Activated naive CD4-positive, alpha-beta T cell treated with anti-CD3 and anti-CD28 coated beads for 36 hours (primary cell): ENCODE measurements around the gene PPP1R12A. TPM values are rescaled to one million over a fixed set of nuclear protein-coding genes. Genes with fewer than 3 reads are reported as not detected.
"Not testable (repeated sequence)": the region's sequence is repeated elsewhere in the genome, so short reads cannot be mapped to it uniquely, and the experiment has no call there.

Experiments used
- CTCF ChIA-PET: fragments of 350-600 bp; sonication (Branson Sonifier 250); formaldehyde crosslinking; loops from one replicate; lab custom pipeline; 2021; ENCODE audit warnings: antibody characterized with exemption; lab: Charles Lee
- DNase-seq: peaks from one replicate; pipeline ENCODE4 v3.0.0-alpha.2; 2020
- H3K27ac Mint-ChIP-seq: one replicate; pipeline ENCODE4 v1.8.0; 2021; ENCODE audit warnings: mild to moderate bottlenecking, mixed read lengths
- H3K27me3 Mint-ChIP-seq: one replicate; pipeline ENCODE4 v1.8.0; 2021; ENCODE audit warnings: low read depth, mixed read lengths
- H3K36me3 Mint-ChIP-seq: one replicate; pipeline ENCODE4 v1.8.0; 2021; ENCODE audit warnings: low read depth, mixed read lengths
- H3K4me1 Mint-ChIP-seq: one replicate; pipeline ENCODE4 v1.8.0; 2021; ENCODE audit warnings: low read depth, mixed read lengths
- H3K4me3 Mint-ChIP-seq: one replicate; pipeline ENCODE4 v1.8.0; 2021; ENCODE audit warnings: mild to moderate bottlenecking, moderate library complexity, mixed read lengths
- H3K9me3 Mint-ChIP-seq: one replicate; pipeline ENCODE4 v1.8.0; 2021; ENCODE audit warnings: mixed read lengths
- intact Hi-C: fragments of 100-400 bp; cut with micrococcal nuclease; formaldehyde crosslinking; loops from one replicate; pipeline ENCODE4 v1.15.1; 2023
- total RNA-seq, 2 experiments: library from RNA; stranded (reverse); gene quantifications; one replicate each; pipeline ENCODE4 v1.2.3, GENCODE V29; 2021

Gene PPP1R12A
- total RNA-seq, 2 experiments from 2014 or later: 56.3 to 63.3 TPM

DNA sequence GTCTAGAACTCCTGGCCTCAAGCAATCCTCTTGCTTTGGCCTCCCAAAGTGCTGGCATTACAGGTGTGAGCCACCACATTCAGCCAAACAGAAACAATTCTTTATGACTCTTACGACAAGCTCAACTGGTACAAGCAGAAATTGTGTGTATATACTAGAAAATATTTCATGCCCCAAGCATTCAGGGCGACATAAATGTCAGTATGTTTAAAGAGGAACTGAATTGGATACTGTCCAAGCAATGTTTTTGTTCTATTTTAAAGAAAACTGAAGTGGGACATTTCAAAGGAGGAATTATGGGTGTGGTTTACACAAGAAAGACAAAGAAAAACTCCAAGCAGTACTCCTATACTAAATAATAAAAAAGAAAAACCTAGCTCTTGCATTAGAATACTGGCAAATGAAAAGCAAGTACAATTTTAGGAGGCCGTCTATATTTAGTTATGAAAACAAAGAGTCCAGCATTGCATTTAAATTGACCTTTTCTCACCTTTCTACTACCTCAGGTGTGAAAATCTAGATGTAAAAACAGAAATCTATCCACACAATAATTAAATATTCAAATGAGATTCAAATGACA is 48.9 kb downstream of the PPP1R12A start:
- CTCF ChIA-PET: interaction anchor here (0.6 to 1.3 kb wide), 6 partner anchors 9 to 301 kb away, joined by 3 read pairs; no protein-coding TSS in a partner anchor
- H3K4me3 Mint-ChIP-seq: no peak overlapping the region
- intact Hi-C loops: loop anchor here (10.0 kb wide), 1 partner anchor 331 kb away; no protein-coding TSS in a partner anchor
- no peaks in the 10 kb centered on the region for H3K9me3 Mint-ChIP-seq
- no peak overlapping the region for H3K27ac Mint-ChIP-seq
- H3K4me1 Mint-ChIP-seq: peaks cover 74% of the 10 kb centered on the region
- H3K36me3 Mint-ChIP-seq: no peaks in the 10 kb centered on the region
- no peaks in the 10 kb centered on the region for H3K27me3 Mint-ChIP-seq
- no peak for DNase-seq

DNA sequence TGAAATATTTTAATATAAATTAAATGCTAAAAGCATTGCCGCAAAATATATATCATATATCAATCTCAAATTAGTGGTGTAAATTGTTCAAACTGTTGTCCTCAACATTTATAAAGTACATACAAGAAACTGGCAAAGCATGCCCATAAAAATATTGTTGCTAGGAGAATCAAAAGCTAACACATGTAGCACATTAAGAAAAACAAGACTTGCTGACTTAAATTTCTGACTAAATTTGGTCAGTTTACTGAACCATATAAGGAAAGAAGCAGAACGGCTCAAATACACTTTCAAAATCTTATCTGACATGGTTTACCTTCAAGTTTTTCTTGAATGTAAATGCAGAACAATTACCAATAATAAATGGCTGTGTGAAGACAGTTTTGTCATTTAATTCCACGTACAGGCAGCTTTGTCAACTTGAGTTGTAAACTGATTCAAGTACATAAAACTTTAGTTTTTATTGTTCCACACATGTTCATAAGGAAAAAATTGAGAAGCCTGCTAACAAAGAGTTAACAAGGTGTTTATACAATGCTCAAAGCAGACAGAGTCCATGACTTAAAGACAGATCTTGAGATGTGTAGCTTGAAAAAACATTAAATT is 50.4 kb downstream of the PPP1R12A start:
- Mint-ChIP-seq H3K4me3 (no peak overlapping the region), H3K27ac (no peak overlapping the region), H3K4me1 (peaks cover 71% of the 10 kb centered on the region), H3K27me3 (no peaks in the 10 kb centered on the region), H3K36me3 (peaks cover under 1% of the 10 kb centered on the region), H3K9me3 (no peaks in the 10 kb centered on the region)
- intact Hi-C loops: loop anchor here (5.0 to 10.0 kb wide), 2 partner anchors 198 to 330 kb away; no protein-coding TSS in a partner anchor
- CTCF ChIA-PET: interaction anchor here (1.0 kb wide), 1 partner anchor 8 kb away, joined by 3 read pairs; no protein-coding TSS in a partner anchor
- no peak for DNase-seq

DNA sequence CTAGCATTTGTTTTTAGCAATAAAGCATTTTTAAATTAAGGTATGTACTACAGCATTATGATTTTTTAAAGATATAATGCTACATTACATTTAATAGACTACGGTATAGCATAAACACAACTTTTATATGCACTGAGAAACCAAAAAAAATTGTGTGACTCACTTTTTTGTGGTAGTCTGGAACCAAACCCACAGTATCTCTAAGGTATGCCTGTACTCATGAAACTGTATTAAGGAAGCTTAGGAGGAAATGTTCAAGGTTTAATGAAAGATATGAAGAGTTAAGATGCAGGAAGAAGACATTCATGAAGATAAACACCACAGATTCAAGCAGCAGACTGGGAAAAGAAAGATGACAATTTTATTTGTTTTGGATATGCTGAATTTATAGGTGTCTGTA is 51.7 kb downstream of the PPP1R12A start:
- no peaks in the 10 kb centered on the region for H3K9me3 Mint-ChIP-seq
- DNase-seq: no peak
- peaks cover 9% of the 10 kb centered on the region for H3K36me3 Mint-ChIP-seq
- H3K27ac Mint-ChIP-seq: no peak overlapping the region
- intact Hi-C loops: loop anchor here (5.0 to 10.0 kb wide), 2 partner anchors 199 to 328 kb away; no protein-coding TSS in a partner anchor
- CTCF ChIA-PET: no interaction called here
- no peak overlapping the region for H3K4me3 Mint-ChIP-seq
- H3K27me3 Mint-ChIP-seq: no peaks in the 10 kb centered on the region
- peaks cover 72% of the 10 kb centered on the region for H3K4me1 Mint-ChIP-seq

DNA sequence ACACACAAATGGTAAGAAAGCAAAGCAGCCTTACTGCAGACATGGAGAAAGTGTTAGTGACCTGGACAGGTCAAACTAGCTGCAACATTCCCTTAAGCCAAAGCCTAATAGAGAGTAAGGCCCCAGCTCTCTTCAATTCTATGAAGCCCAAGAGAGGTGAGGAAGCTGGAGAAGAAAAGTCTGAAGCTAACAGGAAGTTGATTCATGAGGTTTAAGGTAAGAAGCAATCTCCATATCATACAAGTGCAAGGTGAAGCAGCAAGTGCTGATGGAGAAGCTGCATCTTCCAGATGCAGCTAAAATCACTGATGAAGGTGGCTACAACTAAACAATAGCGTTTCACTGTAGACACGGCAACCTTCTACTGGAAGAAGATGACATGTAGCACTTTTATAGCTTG is 53.5 kb downstream of the PPP1R12A start:
- Mint-ChIP-seq H3K9me3 (no peaks in the 10 kb centered on the region), H3K4me3 (no peak overlapping the region), H3K36me3 (peaks cover 11% of the 10 kb centered on the region), H3K27me3 (no peaks in the 10 kb centered on the region), H3K27ac (peak overlapping the region; percentile 43), H3K4me1 (peaks cover 69% of the 10 kb centered on the region)
- no peak for DNase-seq
- intact Hi-C loops: loop anchor here (5.0 to 10.0 kb wide), 2 partner anchors 201 to 327 kb away; no protein-coding TSS in a partner anchor
- CTCF ChIA-PET: no interaction called here

DNA sequence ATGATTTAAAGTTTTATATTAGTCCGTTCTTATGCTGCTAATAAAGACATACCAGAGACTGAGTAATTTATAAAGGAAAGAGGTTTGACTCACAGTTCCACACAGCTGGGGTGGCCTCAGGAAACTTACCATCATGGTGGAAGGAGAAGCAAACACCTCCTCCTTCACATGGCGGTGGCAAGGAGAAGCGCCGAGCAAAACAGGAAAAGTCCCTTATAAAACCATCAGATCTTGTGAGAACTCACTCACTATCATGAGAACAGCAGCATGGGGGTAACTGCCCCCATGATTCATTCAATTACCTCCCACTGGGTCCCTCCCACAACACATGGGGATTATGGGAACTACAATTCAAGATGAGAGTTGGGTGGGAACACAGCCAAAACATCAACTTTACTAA is 56.4 kb downstream of the PPP1R12A start:
- H3K27ac Mint-ChIP-seq, H3K9me3 Mint-ChIP-seq, H3K27me3 Mint-ChIP-seq, DNase-seq, intact Hi-C loops, H3K4me3 Mint-ChIP-seq: not testable (repeated sequence)
- CTCF ChIA-PET: interaction anchor here (0.6 kb wide), 1 partner anchor 73 kb away, joined by 4 read pairs; no protein-coding TSS in a partner anchor
- H3K4me1 Mint-ChIP-seq: peaks cover 68% of the 10 kb centered on the region
- H3K36me3 Mint-ChIP-seq: peaks cover 12% of the 10 kb centered on the region

DNA sequence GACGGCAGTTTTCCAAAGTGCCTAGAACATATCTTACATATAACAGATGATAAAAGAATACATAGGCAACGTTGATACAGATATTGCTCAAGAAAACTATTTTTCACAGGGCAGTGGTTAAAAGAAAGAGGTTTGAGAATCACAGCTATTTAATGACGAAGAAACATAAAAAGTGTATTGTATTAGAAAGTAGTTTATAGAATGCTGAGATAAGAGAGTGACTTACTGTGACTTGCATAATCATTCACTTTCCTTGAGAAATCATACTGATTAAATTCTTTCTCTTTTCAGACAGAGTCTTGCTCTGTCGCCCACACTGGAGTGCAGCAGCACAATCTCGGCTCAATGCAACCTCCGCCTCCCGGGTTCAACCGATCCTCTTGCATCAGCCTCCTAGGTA is 57.7 kb downstream of the PPP1R12A start:
- peaks cover 59% of the 10 kb centered on the region for H3K4me1 Mint-ChIP-seq
- H3K36me3 Mint-ChIP-seq: peaks cover 16% of the 10 kb centered on the region
- CTCF ChIA-PET: no interaction called here
- no peaks in the 10 kb centered on the region for H3K27me3 Mint-ChIP-seq
- intact Hi-C loops: no loop called here
- H3K27ac Mint-ChIP-seq: no peak overlapping the region
- H3K4me3 Mint-ChIP-seq: no peak overlapping the region
- no peaks in the 10 kb centered on the region for H3K9me3 Mint-ChIP-seq
- no peak for DNase-seq

DNA sequence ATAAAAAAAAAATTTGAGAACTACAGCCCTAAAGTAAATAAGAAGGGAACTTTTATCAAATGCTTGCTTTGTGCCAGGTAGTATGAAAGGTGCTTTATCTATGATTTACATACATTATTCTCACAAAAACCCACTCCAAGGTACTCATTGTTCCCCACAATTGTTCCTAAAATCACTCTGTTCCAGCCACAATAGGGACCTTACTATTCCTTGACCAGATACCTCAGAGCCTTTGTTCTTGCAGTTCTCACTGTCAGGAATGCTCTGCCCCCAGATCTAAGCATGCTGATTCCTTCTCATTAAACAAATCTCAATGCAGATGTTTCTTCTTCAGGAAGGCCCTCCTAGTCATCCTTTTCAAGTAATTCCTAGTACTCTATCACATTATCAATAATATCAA is 60.2 kb downstream of the PPP1R12A start:
- no peak for DNase-seq
- intact Hi-C loops: no loop called here
- peaks cover 34% of the 10 kb centered on the region for H3K36me3 Mint-ChIP-seq

DNA sequence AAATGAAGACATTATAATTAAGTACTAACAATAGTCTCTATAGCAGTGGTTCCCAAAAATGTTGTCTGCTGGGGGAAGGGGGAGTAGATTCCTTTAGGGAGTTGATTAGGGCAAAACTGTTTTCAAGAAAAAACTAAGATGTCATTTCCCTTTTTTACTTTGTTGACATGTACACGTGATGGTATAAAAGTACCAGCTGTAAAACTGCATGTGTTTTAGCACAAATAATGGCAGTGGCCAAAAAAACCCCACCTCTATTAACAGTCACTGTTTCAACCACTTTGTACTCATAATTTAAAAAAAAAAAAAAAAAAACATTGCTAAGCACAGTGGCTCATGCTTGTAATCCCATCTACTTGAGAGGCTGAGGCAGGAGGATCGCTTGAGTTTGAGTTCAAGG is 61.7 kb downstream of the PPP1R12A start:
- CTCF ChIA-PET: no interaction called here
- H3K27ac Mint-ChIP-seq: no peak overlapping the region
- DNase-seq: no peak
- intact Hi-C loops: no loop called here
- H3K27me3 Mint-ChIP-seq: no peaks in the 10 kb centered on the region
- peaks cover 37% of the 10 kb centered on the region for H3K36me3 Mint-ChIP-seq
- peaks cover 34% of the 10 kb centered on the region for H3K4me1 Mint-ChIP-seq
- no peak overlapping the region for H3K4me3 Mint-ChIP-seq
- H3K9me3 Mint-ChIP-seq: peaks cover 1% of the 10 kb centered on the region

More for the DNA sequence above, 60.2 kb downstream of the PPP1R12A start:
- Mint-ChIP-seq H3K4me3 (no peak overlapping the region), H3K27ac (no peak overlapping the region), H3K27me3 (no peaks in the 10 kb centered on the region), H3K9me3 (no peaks in the 10 kb centered on the region), H3K4me1 (peaks cover 46% of the 10 kb centered on the region)
- CTCF ChIA-PET: no interaction called here

DNA sequence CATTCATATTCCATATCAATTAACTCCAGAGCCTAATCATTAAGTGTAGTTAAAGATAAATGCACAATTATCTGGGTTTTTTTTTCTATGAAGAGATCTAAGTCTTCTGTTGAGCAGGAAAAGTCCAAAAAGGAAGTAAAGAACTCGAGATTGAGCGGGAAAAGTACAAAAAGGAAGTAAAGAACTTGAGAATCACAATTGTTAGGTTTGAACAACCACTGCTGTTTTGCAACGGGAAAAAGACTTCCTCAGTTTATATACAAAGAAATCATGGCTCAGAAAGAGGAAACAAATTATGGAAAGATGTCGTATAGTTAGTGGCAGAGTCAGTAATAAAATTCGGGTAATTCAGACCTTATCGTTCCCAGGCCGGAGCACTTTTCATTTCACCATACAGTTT is 63.3 kb downstream of the PPP1R12A start:
- intact Hi-C loops: no loop called here
- Mint-ChIP-seq H3K9me3 (peaks cover 9% of the 10 kb centered on the region), H3K4me1 (peaks cover 32% of the 10 kb centered on the region), H3K27ac (no peak overlapping the region), H3K27me3 (no peaks in the 10 kb centered on the region), H3K4me3 (no peak overlapping the region), H3K36me3 (peaks cover 49% of the 10 kb centered on the region)
- DNase-seq: no peak
- CTCF ChIA-PET: no interaction called here

DNA sequence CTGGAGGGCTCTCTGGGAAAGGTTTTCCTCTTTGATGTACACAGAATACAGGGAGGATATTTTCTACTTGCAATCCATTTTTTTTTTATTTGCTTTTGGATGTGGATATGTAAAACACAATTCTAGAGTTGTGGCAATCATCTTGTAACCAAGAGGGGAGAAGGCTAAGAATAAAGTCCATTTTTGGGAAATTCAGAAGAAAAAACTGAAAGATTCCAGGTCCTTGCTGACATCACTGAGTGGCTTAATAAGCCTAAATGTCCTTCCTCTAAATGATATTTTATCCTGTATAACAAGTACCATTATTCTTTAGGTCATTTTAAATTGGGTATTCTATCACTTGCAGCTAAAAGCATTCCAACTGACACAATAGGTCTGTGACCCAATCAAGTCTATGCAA is 64.0 kb downstream of the PPP1R12A start:
- H3K9me3 Mint-ChIP-seq: peaks cover 11% of the 10 kb centered on the region
- intact Hi-C loops: no loop called here
- no peak for DNase-seq
- H3K36me3 Mint-ChIP-seq: peaks cover 56% of the 10 kb centered on the region
- H3K27me3 Mint-ChIP-seq: no peaks in the 10 kb centered on the region
- peaks cover 32% of the 10 kb centered on the region for H3K4me1 Mint-ChIP-seq
- CTCF ChIA-PET: no interaction called here
- H3K4me3 Mint-ChIP-seq: no peak overlapping the region
- no peak overlapping the region for H3K27ac Mint-ChIP-seq

DNA sequence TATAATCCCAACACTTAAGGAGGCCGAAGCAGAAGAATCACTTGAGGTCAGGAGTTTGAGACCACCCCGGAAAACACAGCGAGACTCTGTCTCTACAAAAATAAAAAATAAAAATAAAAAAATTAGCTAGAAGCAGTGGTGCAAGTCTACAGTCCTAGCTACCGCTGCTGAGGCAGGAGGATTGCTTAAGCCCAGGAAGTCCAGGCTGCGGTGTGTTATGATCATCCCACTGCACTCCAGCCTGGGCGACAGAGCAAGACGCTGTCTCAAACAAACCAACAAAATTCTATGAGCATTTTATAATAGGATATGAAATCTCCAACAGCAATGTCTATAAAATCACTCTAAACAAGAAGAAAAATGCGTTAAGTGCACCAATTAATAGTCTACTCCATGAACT is 75.3 kb downstream of the PPP1R12A start:
- H3K36me3 Mint-ChIP-seq: peaks cover 54% of the 10 kb centered on the region
- H3K4me1 Mint-ChIP-seq: peaks cover 21% of the 10 kb centered on the region
- no peak for DNase-seq
- no peaks in the 10 kb centered on the region for H3K27me3 Mint-ChIP-seq
- intact Hi-C loops: no loop called here
- H3K9me3 Mint-ChIP-seq: peaks cover 13% of the 10 kb centered on the region
- H3K27ac Mint-ChIP-seq: no peak overlapping the region
- CTCF ChIA-PET: interaction anchor here (1.1 kb wide), 1 partner anchor 78 kb away, joined by 4 read pairs; no protein-coding TSS in a partner anchor
- no peak overlapping the region for H3K4me3 Mint-ChIP-seq

DNA sequence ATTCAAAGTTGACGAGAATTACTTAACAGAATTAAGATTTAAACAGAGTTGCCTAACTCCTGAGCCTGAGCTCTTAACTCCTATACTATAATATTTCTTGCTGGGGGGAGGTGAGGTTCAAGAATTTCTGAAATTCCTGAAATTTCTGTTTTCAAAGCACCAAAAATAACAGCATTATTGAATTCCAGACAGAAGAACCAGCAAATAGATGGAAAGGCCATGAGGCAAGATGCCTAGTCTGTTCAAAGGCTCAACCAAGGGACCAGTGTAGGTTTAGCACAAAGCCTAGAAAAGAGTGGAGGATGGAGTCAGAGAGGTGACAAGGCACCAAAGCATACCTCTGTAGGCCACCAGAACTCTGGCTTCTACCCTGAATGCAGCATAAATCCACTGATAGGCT is 76.4 kb downstream of the PPP1R12A start:
- Mint-ChIP-seq H3K27ac (no peak overlapping the region), H3K4me1 (peaks cover 13% of the 10 kb centered on the region), H3K27me3 (no peaks in the 10 kb centered on the region), H3K36me3 (peaks cover 52% of the 10 kb centered on the region), H3K9me3 (peaks cover 7% of the 10 kb centered on the region), H3K4me3 (no peak overlapping the region)
- CTCF ChIA-PET: no interaction called here
- intact Hi-C loops: no loop called here
- no peak for DNase-seq

DNA sequence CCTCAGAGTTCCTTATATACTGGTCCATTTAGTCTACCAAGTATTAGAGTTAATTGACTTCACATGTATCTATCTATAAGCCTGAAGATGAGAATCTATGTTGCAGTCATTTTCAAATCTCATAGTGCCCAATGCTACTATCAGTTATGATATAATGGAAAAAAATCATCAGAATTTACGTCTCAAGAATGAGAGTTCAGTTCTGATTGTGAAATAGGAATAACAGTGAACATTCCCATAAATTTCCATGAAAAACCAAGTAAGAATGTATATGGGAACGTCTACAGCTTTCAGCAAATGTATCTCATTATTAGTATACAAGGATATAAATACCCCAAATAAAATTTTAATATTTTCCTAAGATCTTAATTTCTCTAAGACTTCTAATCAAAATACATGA is 77.2 kb downstream of the PPP1R12A start:
- intact Hi-C loops: no loop called here
- CTCF ChIA-PET: no interaction called here
- DNase-seq: no peak
- no peak overlapping the region for H3K4me3 Mint-ChIP-seq
- peaks cover 4% of the 10 kb centered on the region for H3K9me3 Mint-ChIP-seq
- peaks cover 11% of the 10 kb centered on the region for H3K4me1 Mint-ChIP-seq
- peaks cover 49% of the 10 kb centered on the region for H3K36me3 Mint-ChIP-seq
- H3K27me3 Mint-ChIP-seq: no peaks in the 10 kb centered on the region
- H3K27ac Mint-ChIP-seq: no peak overlapping the region
